Stimulated activated CD4-positive, alpha-beta T cell treated with anti-CD3 and anti-CD28 coated beads, Interleukin-4, amount 100 ng/mL, for 48 hours (primary cell): Measurements from ENCODE around the gene APMAP.

Experiments
- DNase-seq, 2 donors: peaks; one replicate each; pipeline ENCODE4 v3.0.0-alpha.2; 2020; ENCODE audit warnings: low read depth in 2 of 2

The APMAP gene

GRCh38 chr20:24987244-24987643, 5.3 kb downstream of the APMAP start:
- no peak for DNase-seq

- no peak for DNase-seq
Measured at GRCh38 chr20:24986436-24987015, 6.0 kb downstream of the APMAP start.

- DNase-seq, result no peak
Measured at GRCh38 chr20:24985802-24986201, 6.7 kb downstream of the APMAP start.

DNA sequence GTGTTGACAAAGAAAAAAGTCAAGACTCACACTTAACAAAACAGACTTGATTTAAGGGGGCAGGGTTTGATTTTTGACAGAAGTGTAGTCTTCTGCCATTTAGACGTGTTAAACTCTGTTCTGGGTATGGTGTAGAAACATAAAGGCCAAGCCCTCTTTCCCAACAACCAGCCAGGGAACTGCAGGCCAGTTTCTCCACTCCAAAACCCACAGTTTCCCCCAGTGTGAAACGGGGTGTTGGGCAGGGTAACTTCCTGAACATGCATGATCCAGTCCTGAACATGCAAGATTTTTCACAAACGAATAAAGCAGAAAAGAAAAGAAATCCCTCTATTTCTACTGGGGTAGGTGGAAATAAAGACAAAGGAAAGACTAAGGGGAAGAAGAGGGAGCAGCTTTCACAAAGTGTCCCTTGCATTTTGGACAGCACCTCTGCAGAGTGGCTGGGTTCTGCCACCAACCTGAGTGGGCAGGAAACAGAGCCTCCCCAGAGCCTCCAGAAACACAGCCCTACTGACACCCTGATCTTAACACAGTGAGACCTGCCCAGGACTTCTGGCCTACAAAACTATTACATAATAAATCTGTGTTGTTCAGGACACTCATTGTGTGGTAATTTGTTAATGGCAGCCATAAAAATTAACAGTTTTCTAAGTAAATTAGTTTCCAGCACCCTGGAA, 7.5 kb downstream of the APMAP start:
- DNase-seq, result no peak

DNA sequence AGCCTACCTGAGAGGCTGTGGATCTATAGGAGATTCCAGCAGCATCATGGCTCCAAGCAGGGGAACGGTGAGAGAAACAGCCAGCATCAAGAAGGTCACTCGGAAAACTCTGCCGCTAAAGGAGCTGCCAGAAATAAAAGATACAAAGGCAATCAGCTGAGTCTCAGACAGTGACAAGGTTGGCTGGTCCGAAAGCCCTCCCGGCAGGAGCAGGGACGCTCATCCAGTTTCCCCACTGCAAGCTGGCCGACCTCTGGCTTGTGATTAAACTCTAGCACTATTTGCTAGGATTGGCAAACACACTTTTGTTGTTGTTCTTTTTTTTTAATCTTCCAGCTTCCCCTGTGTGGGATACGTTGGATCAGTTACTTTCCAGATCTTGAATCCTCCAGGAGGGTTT, 8.7 kb downstream of the APMAP start:
- DNase-seq, result no peak

DNA sequence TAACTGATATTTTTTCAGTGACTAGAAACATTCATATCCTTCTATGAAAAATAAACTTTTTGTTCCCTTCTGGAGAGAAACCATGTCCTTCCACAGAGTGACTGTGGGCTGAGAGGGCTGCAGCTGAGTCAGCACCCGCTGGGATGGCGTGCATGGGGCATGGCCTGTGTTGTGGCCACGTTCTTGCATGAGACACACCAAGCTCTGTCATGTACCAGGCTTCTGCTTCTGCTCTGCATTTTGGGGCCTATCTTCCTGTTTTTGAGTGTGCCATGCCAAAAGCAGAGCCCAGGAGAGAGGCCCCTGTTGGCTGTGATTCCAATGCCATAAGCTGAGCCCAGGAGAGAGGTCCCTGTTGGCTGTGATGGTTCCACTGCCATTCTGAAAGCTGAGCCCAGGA, 10.8 kb downstream of the APMAP start:
- no peak for DNase-seq

DNA sequence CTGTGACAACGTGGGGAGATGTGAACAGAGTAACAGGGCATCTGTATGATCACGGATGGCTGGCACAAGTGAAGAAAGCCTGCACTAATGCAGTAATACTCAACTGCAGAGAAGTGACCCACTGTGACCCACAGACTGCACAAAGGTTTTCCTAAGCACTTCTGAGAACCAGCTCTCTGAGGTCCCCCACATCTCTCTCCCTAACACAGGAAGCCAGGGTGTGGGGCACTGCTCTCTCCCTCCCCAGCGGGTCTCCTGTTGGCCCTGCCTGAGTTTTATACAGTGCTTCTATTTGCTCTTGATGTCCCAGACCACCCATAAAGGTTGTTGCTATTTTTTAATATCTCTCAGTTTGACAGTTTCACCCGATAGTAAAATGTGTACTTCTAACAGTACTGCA, 11.3 kb downstream of the APMAP start:
- DNase-seq, result no peak

DNA sequence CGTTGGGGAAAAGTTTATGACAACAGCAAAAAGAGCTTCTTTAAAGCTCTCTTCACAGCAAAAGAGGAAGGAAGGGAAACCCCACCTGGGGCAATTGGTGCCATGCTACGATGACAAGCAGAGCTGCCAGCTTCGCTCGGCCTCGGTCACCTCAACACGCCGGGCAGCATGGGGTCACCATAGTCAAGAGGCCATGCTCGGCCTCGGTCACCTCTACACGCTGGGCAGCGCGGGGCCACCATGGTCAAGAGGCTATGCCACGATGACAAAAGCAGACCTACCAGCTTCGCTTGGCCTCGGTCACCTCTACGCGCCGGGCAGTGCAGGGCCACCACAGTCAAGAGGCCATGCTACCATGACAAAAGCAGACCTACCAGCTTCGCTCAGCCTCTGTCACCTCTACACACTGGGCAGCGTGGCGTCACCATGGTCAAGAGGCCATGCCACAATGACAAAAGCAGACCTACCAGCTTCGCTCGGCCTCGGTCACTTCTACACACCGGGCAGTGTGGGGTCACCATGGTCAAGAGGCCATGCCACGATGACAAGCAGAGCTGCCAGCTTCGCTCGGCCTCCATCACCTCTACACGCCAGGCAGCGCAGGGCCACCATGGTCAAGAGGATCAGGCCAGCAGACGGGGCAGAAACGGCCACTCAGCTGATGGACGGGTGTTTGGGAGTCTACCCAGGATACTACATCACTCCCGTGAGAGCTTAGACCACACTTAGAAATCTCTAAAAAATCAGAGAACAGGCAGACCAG, 12.1 kb downstream of the APMAP start:
- DNase-seq, result no peak

DNA sequence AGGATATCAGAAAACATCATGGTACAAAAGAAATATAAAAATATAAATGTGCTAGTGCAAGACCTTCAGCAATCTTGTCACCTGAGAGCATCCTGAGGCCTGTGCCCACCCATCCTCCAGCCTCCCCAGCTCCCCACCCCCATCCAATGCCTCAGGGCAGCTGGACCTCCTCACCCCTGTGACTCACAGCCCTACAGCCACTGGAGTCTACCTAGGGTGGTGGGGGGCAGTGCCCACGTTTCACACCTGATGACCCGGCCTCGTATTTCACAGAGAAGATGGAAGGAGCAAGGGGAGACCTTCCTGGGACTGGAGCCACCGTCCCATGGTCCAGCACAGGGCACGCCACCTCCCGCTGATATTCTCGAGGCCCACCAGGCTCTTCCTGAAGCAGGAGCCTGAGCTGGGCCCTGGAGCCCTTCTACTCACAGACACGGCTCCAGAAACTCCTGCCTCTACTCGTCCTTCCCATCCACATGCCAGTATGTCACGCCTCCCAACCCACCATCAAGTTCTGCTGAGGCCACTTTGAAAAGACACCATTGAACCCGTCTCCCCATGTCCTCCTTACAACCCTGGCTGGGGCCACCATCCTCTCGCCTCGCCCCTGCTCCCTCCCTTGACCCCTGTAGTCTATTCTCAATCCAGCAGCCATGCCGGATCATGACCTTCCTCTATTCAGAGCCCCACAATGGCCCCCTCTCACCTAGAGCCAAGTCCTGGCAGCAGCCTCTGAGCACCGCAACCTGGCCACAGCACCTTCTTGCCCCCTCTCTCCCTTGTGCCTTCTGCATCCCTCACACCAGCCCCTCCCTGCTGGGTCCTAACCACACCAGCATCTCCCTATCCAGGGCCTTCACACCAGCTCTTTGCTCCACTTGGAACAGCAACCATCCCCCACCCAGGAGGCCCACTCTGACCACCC, 13.3 kb downstream of the APMAP start:
- no peak for DNase-seq

- DNase-seq, result no peak
Measured at GRCh38 chr20:24978513-24978912, 14.0 kb downstream of the APMAP start.

GRCh38 chr20:24977797-24978196, 14.8 kb downstream of the APMAP start:
- DNase-seq, result no peak

- DNase-seq, result no peak
Measured at GRCh38 chr20:24977336-24977735, 15.2 kb downstream of the APMAP start.

GRCh38 chr20:24972341-24972740, 20.2 kb downstream of the APMAP start:
- DNase-seq, result no peak

GRCh38 chr20:24971376-24972101, 21.0 kb downstream of the APMAP start:
- no peak for DNase-seq

- no peak for DNase-seq
Measured at GRCh38 chr20:24970754-24971153, 21.8 kb downstream of the APMAP start.

DNA sequence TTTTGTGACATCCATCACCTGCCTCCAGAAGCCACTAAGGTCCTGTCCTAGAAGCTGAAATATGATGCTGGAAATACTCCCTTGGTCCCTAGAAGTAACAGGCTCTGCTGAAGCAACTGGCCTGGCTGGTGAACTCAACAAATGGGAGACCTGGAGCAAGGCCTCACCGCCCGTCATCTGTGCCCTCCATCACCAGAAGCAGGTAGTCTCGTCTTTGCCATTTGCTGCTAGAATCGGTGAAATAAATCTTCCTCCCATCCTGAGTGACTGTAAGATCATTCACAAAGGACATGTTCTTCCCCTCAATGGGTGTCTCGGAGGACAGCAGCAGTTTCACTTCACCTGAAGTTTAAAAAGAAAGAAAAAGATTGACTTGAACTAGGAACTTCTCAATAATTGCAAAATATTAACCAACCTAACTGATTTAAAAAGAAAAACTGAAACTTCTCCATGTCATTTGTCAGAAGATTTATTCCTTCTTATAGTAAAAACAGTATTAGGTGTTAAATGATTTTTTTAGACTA, 22.5 kb downstream of the APMAP start:
- DNase-seq, result no peak

DNA sequence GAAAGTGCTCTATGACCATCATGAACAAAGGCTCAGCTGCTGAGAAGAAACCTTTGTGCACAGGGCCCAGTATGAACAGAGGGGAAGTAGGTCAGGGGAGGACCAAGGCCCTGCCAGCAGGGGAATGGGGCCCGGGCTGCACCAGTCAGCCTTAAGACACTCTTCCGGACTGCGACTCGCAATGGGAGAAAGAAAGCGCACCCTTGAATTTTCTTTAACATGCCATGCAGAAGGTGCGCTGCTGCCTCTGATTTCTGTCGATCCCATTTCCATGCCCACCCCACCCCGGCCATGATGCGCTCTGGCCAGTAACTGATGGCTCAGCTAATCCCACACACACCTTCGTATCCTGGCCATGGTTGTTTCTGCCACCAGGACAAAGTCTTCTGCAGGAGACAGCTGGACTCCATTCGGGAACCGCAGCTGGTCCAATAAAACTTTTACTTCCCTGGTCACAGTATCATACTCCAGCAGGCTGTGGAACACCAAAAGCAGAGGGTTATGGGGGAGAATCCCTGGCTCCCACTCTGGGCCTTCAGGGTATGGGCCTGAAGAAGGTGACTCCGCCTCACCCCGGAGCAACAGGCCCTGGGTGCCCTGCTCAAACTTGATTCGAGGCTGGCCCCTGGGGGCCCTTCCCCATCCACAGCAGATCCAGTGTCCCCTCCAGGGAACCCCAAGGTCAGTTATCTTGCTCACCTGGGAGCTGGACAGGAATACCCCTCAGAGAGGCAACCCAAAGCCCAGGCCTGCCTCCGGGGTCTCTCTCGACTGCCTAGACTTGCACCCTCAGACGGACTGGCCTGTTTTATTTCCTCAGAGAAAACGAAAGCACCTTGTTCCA, 23.1 kb downstream of the APMAP start:
- no peak for DNase-seq

DNA sequence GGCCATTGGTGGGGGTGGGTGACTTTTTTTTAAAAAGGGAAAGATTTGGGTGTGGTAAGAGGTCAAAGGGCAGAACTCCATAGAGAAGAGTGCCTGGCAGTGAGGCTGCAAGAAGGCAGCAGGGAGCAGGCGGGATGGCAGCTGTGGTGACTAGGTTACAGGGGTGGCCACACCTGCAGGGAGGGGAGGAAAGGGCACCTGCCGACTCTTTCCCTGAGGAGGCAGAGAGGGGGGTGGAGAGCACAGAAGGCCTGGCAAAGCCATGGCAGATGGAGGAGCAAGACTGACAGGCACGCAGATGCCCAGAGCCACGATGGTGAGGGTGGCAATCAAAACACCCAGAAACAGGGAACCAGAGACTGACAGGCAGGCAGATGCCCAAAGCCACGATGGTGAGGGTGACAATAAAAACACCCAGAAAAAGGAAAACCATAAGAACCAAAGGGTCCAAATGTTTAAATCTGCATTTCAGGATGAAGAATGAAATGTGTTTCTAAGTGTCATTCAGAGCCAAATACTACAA, 24.2 kb downstream of the APMAP start:
- no peak for DNase-seq

- no peak for DNase-seq
Measured at GRCh38 chr20:24966317-24967012, 26.1 kb downstream of the APMAP start.
